HUES6 (cell line): ENCODE measurements around the gene PTPRD.
"Not testable (repeated sequence)": the region's sequence is repeated elsewhere in the genome, so short reads cannot be mapped to it uniquely, and the experiment has no call there.

ENCODE experiments used
- H3K27ac ChIP-seq: 2 replicates; pipeline ENCODE4 v1.7.0; 2013; ENCODE audit warnings: low read depth, mild to moderate bottlenecking, low read length, inconsistent platforms
- H3K27me3 ChIP-seq: 2 replicates; pipeline ENCODE4 v1.6.1; 2013; ENCODE audit warnings: low read length; ENCODE audit not compliant: control insufficient read depth, insufficient read depth
- H3K36me3 ChIP-seq: 2 replicates; pipeline ENCODE4 v1.6.1; 2013; ENCODE audit warnings: low read length; ENCODE audit not compliant: control insufficient read depth, insufficient read depth
- H3K4me1 ChIP-seq: 2 replicates; pipeline ENCODE4 v1.6.1; 2013; ENCODE audit warnings: low read length; ENCODE audit not compliant: control insufficient read depth, insufficient read depth
- H3K4me3 ChIP-seq: 2 replicates; pipeline ENCODE4 v1.5.1; 2013; ENCODE audit warnings: low read depth, low read length
- H3K9ac ChIP-seq: one replicate; pipeline ENCODE4 v1.6.1; 2013; ENCODE audit warnings: mild to moderate bottlenecking, low read length
- H3K9me3 ChIP-seq: 2 replicates; pipeline ENCODE4 v1.6.1; 2013; ENCODE audit warnings: low read depth, low read length; ENCODE audit not compliant: control insufficient read depth, insufficient read depth

The PTPRD gene

GRCh38 chr9:9078301-9078700, 1534.5 kb downstream of the PTPRD start:
- H3K4me3 ChIP-seq: no peak overlapping the region
- no peaks in the 10 kb centered on the region for H3K9me3 ChIP-seq
- H3K4me1 ChIP-seq: no peaks in the 10 kb centered on the region
- H3K9ac ChIP-seq: no peak overlapping the region
- H3K36me3 ChIP-seq: no peaks in the 10 kb centered on the region
- H3K27me3 ChIP-seq: no peaks in the 10 kb centered on the region
- H3K27ac ChIP-seq: no peak overlapping the region

DNA sequence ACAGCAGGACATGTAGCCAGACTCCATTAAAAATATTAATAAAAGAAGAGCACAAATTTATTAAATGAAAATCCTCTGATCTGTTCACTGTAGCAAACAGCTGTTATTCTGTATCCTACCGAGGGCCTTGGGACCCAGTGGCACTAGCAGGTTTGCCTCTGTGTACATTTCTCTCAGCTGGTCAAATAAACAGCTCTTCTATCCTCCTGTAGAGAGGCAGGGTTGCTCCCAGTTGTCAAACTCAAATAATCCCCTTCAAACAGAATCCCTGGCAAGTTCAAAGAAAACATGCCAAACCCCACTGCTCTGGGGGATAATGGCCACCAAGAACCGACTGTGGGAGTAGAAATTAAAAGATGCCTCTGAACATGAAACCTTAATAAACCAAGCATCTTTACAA, 1551.2 kb downstream of the PTPRD start:
- H3K4me3 ChIP-seq: no peak overlapping the region
- no peaks in the 10 kb centered on the region for H3K27me3 ChIP-seq
- H3K4me1 ChIP-seq: no peaks in the 10 kb centered on the region
- H3K9me3 ChIP-seq: no peaks in the 10 kb centered on the region
- H3K27ac ChIP-seq: no peak overlapping the region
- no peaks in the 10 kb centered on the region for H3K36me3 ChIP-seq
- no peak overlapping the region for H3K9ac ChIP-seq

- Histone ChIP-seq H3K9ac (no peak overlapping the region), H3K4me3 (no peak overlapping the region), H3K9me3 (no peaks in the 10 kb centered on the region), H3K36me3 (no peaks in the 10 kb centered on the region), H3K4me1 (no peaks in the 10 kb centered on the region), H3K27me3 (no peaks in the 10 kb centered on the region), H3K27ac (no peak overlapping the region)
Observed at GRCh38 chr9:9054354-9054992, 1558.3 kb downstream of the PTPRD start.

DNA sequence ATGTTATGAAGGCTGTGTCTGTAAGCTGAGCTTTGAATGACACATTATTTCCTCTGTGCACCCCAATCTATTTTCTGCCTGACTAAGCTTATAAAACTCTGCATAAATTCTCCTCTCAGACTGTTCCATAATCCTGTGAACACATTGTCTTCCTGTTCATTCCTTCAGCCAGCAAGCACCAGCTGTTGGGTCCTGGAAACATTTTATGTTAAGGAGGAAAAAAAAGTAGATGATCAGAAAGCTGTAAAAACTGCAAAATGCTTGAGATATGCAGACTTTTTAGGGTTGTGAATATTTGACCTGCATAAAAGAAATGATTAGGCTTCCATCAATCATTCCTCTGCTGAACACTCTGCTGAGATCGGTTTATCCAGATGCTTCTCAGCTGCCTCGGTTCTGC, 1567.2 kb downstream of the PTPRD start:
- H3K36me3 ChIP-seq: no peaks in the 10 kb centered on the region
- no peak overlapping the region for H3K27ac ChIP-seq
- no peaks in the 10 kb centered on the region for H3K4me1 ChIP-seq
- H3K27me3 ChIP-seq: no peaks in the 10 kb centered on the region
- H3K9me3 ChIP-seq: no peaks in the 10 kb centered on the region
- no peak overlapping the region for H3K9ac ChIP-seq
- no peak overlapping the region for H3K4me3 ChIP-seq

- Histone ChIP-seq H3K9ac (no peak overlapping the region), H3K27ac (no peak overlapping the region), H3K4me1 (no peaks in the 10 kb centered on the region), H3K36me3 (no peaks in the 10 kb centered on the region), H3K9me3 (no peaks in the 10 kb centered on the region), H3K27me3 (no peaks in the 10 kb centered on the region), H3K4me3 (no peak overlapping the region)
Observed at GRCh38 chr9:9045072-9045471, 1567.7 kb downstream of the PTPRD start.

GRCh38 chr9:9043788-9044187, 1569.0 kb downstream of the PTPRD start:
- not testable (repeated sequence) for H3K27ac ChIP-seq, H3K9ac ChIP-seq, H3K9me3 ChIP-seq, H3K36me3 ChIP-seq, H3K27me3 ChIP-seq, H3K4me3 ChIP-seq, H3K4me1 ChIP-seq

DNA sequence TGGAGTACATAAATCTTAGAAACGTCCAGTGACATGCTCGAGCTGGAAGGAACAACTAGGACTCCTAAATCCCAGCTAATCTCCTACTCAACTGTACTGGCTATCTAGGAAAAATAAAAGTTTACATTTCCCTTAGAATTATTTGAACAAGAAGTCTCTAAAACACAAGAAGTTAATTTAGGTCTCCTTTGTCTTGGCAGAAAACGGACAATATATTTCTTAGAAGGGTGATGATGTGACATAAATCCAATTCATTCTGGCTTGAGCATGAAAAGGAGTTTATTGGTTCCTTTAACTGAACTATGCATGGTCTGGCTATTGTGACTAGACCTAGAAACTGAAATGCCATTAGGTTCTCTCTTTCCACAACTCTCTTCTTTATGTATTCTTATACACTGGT, 1571.0 kb downstream of the PTPRD start:
- Histone ChIP-seq H3K4me3 (no peak overlapping the region), H3K4me1 (no peaks in the 10 kb centered on the region), H3K27me3 (no peaks in the 10 kb centered on the region), H3K36me3 (no peaks in the 10 kb centered on the region), H3K9me3 (no peaks in the 10 kb centered on the region), H3K9ac (no peak overlapping the region), H3K27ac (no peak overlapping the region)

- H3K9ac ChIP-seq: no peak overlapping the region
- H3K4me3 ChIP-seq: no peak overlapping the region
- peaks cover 10% of the 10 kb centered on the region; the same call in 1 of the 2 replicates for H3K4me1 ChIP-seq
- peaks cover 6% of the 10 kb centered on the region; the same call in 1 of the 2 replicates for H3K27me3 ChIP-seq
- H3K36me3 ChIP-seq: no peaks in the 10 kb centered on the region
- no peak overlapping the region for H3K27ac ChIP-seq
- H3K9me3 ChIP-seq: no peaks in the 10 kb centered on the region
Observed at GRCh38 chr9:9033022-9033421, 1579.8 kb downstream of the PTPRD start.

- H3K27ac ChIP-seq: no peak overlapping the region
- H3K4me3 ChIP-seq: no peak overlapping the region
- no peaks in the 10 kb centered on the region for H3K9me3 ChIP-seq
- no peaks in the 10 kb centered on the region for H3K27me3 ChIP-seq
- no peaks in the 10 kb centered on the region for H3K36me3 ChIP-seq
- no peaks in the 10 kb centered on the region for H3K4me1 ChIP-seq
- H3K9ac ChIP-seq: no peak overlapping the region
Observed at GRCh38 chr9:9016597-9016996, 1596.2 kb downstream of the PTPRD start.

GRCh38 chr9:9004810-9005209, 1608.0 kb downstream of the PTPRD start:
- Histone ChIP-seq H3K4me1 (no peaks in the 10 kb centered on the region), H3K4me3 (no peak overlapping the region), H3K36me3 (no peaks in the 10 kb centered on the region), H3K9me3 (no peaks in the 10 kb centered on the region), H3K27me3 (no peaks in the 10 kb centered on the region), H3K27ac (no peak overlapping the region), H3K9ac (no peak overlapping the region)

DNA sequence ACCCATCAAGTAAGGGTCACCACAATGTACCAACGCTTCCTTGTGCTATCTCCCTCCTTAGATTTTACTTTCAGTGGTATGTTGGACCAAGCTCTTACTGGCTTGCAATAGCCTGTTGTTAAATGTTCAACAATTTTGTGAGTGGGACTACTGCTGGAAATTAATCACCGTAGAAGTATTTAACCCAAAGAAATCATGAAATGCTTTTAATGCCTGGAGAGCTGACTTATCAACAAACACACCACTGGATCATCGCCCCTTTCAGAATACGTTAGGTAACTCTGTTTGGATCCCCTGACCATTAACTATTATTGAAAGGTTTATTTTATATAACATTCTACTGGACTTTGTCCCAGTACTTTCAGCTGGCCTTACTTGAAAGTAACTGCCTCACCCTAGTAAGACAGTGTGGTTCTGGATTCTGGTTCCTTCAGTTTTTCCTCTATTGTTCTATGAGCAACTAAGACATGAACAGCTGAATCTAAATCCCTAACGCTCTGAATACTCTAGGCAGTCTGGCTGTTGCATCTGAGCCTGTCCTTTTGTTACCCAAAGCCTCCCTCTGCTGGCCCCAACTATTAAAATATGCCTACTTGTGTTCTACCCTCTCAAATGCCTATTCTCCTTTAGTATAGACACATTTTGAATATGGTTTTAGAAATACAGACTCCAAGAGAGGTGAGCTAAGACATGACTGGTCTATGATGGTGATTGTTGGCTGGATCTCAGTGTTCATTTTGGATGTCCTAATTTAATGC, 1609.8 kb downstream of the PTPRD start:
- H3K4me3 ChIP-seq: no peak overlapping the region
- H3K27me3 ChIP-seq: no peaks in the 10 kb centered on the region
- no peaks in the 10 kb centered on the region for H3K36me3 ChIP-seq
- H3K27ac ChIP-seq: no peak overlapping the region
- H3K9me3 ChIP-seq: peaks cover 5% of the 10 kb centered on the region
- H3K4me1 ChIP-seq: no peaks in the 10 kb centered on the region
- H3K9ac ChIP-seq: no peak overlapping the region
